Endothelial cell of umbilical vein (primary cell): ENCODE measurements around the gene FAM50A. TPM values are rescaled to one million over a fixed set of nuclear protein-coding genes. Genes with fewer than 3 reads are reported as not detected.

Experiments
- BruUV-seq: library from RNA; stranded (reverse); fragments of 400-500 nt; replicated peaks from 2 replicates; lab custom pipeline; 2021; lab: Mats Ljungman, UMichigan
- CTCF ChIA-PET: fragments of 300-600, 350-600 bp; sonication (Branson Sonifier 250); formaldehyde crosslinking; loops from one replicate; lab custom pipeline; 2021; ENCODE audit warnings: antibody characterized with exemption, inconsistent platforms; lab: Charles Lee
- POLR2A ChIA-PET: fragments of 300-600, 350-600 bp; sonication (Branson Sonifier 250); formaldehyde crosslinking; loops from one replicate; lab custom pipeline; 2021; ENCODE audit warnings: antibody characterized with exemption, inconsistent platforms; lab: Charles Lee
- DNase-seq: peaks from one replicate; pipeline ENCODE4 v3.0.0-alpha.2; 2011; ENCODE audit warnings: low read depth, low spot score
- FAIRE-seq: peaks from 2 replicates; lab custom pipeline; 2011; peaks lifted over from hg19 to GRCh38; lab: Jason Lieb, UNC
- H2AFZ ChIP-seq: 2 replicates; pipeline ENCODE4 v1.6.0; 2012; ENCODE audit warnings: low read depth, low read length, control low read depth, inconsistent platforms
- H3K27ac ChIP-seq: 2 replicates; pipeline ENCODE4 v1.5.1; 2011; ENCODE audit warnings: low read depth, mild to moderate bottlenecking, control low read depth, low read length, moderate library complexity; ENCODE audit not compliant: insufficient read depth
- H3K27me3 ChIP-seq, 2 experiments: 2 replicates each; pipeline versions ENCODE4 v1.6.0 to v1.6.1; 2011; ENCODE audit warnings: low read length in 2 of 2, mixed read lengths in 1 of 2; ENCODE audit not compliant: control insufficient read depth in 2 of 2, insufficient read depth in 2 of 2
- H3K36me3 ChIP-seq, 2 experiments: 2 replicates in 1 of 2; 3 replicates in 1 of 2; pipeline ENCODE4 v1.5.1; 2011; ENCODE audit warnings: low read length in 2 of 2, mild to moderate bottlenecking in 1 of 2, moderate library complexity in 1 of 2; ENCODE audit not compliant: control insufficient read depth in 2 of 2, insufficient read depth in 2 of 2; ENCODE audit errors: extremely low read depth in 1 of 2
- H3K4me1 ChIP-seq: 3 replicates; pipeline ENCODE4 v1.5.1; 2011; ENCODE audit warnings: mild to moderate bottlenecking, low read length; ENCODE audit not compliant: control insufficient read depth, insufficient read depth; ENCODE audit errors: extremely low read depth
- H3K4me2 ChIP-seq: 2 replicates; pipeline ENCODE4 v1.6.1; 2011; ENCODE audit warnings: low read length, control low read depth, mixed read lengths; ENCODE audit not compliant: insufficient read depth
- H3K4me3 ChIP-seq, 3 experiments: fragments of 200-600 bp in 1 of 3; sonication (generic), shearing (Covaris generic) in 1 of 3; replicated peaks in 1 of 3; 2 replicates each; pipeline ENCODE4 v1.5.1; 2011 to 2016; ENCODE audit warnings: control low read depth in 3 of 3, low read length in 3 of 3, mild to moderate bottlenecking in 2 of 3, inconsistent platforms in 1 of 3, low read depth in 1 of 3, moderate library complexity in 1 of 3; ENCODE audit not compliant: insufficient read depth in 1 of 3
- H3K79me2 ChIP-seq: 2 replicates; pipeline ENCODE4 v1.6.0; 2012; ENCODE audit warnings: low read length, inconsistent platforms; ENCODE audit not compliant: control insufficient read depth, insufficient read depth
- H3K9ac ChIP-seq: replicated peaks from 2 replicates; pipeline ENCODE3; 2011; ENCODE audit warnings: low read length, control low read depth; ENCODE audit not compliant: insufficient read depth; ENCODE audit errors: extremely low read depth
- H3K9me1 ChIP-seq: replicated peaks from 3 replicates; pipeline ENCODE4 v1.6.0; 2011; ENCODE audit warnings: mild to moderate bottlenecking, low read length; ENCODE audit not compliant: control insufficient read depth, insufficient read depth; ENCODE audit errors: extremely low read depth
- H3K9me3 ChIP-seq: replicated peaks from 2 replicates; pipeline ENCODE4 v1.5.1; 2012; ENCODE audit warnings: low read length, inconsistent platforms; ENCODE audit not compliant: control insufficient read depth, insufficient read depth
- H4K20me1 ChIP-seq: replicated peaks from 2 replicates; pipeline ENCODE3; 2011; ENCODE audit warnings: mild to moderate bottlenecking, low read length; ENCODE audit not compliant: control insufficient read depth, insufficient read depth; ENCODE audit errors: extremely low read depth
- EZH2 ChIP-seq: IDR thresholded peaks from 2 replicates; pipeline ENCODE4 v1.6.1; 2012; ENCODE audit warnings: borderline replicate concordance, low read depth, mild to moderate bottlenecking, moderate library complexity, low read length, inconsistent platforms; ENCODE audit not compliant: severe bottlenecking
- FOS ChIP-seq: IDR thresholded peaks from 2 replicates; pipeline ENCODE4 v1.6.1; 2011; ENCODE audit warnings: mild to moderate bottlenecking, low read length, moderate library complexity, borderline replicate concordance; ENCODE audit not compliant: insufficient read depth
- GATA2 ChIP-seq: IDR thresholded peaks from 2 replicates; pipeline ENCODE4 v1.7.0; 2011; ENCODE audit warnings: low read depth, mild to moderate bottlenecking, moderate library complexity, mixed read lengths, low read length; ENCODE audit not compliant: insufficient read length, insufficient read depth
- JUN ChIP-seq: IDR thresholded peaks from 2 replicates; pipeline ENCODE4 v1.6.1; 2011; ENCODE audit warnings: borderline replicate concordance, low read depth; ENCODE audit not compliant: insufficient read length, insufficient read depth
- POLR2A ChIP-seq: IDR thresholded peaks from 2 replicates; pipeline ENCODE4 v1.6.1; 2012; ENCODE audit warnings: low read depth, mild to moderate bottlenecking, control low read depth, low read length
- POLR2AphosphoS5 ChIP-seq: IDR thresholded peaks from 2 replicates; pipeline ENCODE4 v1.6.1; 2012; ENCODE audit warnings: low read depth, mild to moderate bottlenecking, control low read depth, low read length, moderate library complexity; ENCODE audit not compliant: insufficient read depth
- dilution Hi-C: fragments of 300-500 bp; cut with MboI; formaldehyde crosslinking; loops from one replicate; pipeline ENCODE4 v1.15.0; 2019; ENCODE audit warnings: low sequenced_read_pairs; ENCODE audit not compliant: extremely low pct_ligation_motif_present
- intact Hi-C: fragments of 100-400 bp; cut with micrococcal nuclease; formaldehyde crosslinking; loops from one replicate; pipeline ENCODE4 v1.10.0; 2022
- polyA plus RNA-seq, 4 experiments: library from polyadenylated mRNA; depleted of rRNA in 3 of 4; stranded (reverse) in 3 of 4; unstranded in 1 of 4; fragments of >200 nt; gene quantifications; 2 replicates each; pipeline versions ENCODE4 v1.2.1 to v1.2.3, GENCODE V29; 2011 to 2012; ENCODE audit warnings: missing spikeins in 1 of 4
- total RNA-seq: library from RNA; stranded (reverse); gene quantifications from 2 replicates; pipeline ENCODE4 v1.2.3, GENCODE V29; 2021
- TF ChIP-seq, protein P1 (sequence below): IDR thresholded peaks from 2 replicates; pipeline ENCODE4 v1.6.1; 2011; ENCODE audit not compliant: insufficient read depth, insufficient read length

The FAM50A gene
- total and polyA plus RNA-seq, 2 donors (not counting 3 experiments of a cell fraction or from before 2014, with no cell fraction given), result 75.9 to 123 TPM

DNA sequence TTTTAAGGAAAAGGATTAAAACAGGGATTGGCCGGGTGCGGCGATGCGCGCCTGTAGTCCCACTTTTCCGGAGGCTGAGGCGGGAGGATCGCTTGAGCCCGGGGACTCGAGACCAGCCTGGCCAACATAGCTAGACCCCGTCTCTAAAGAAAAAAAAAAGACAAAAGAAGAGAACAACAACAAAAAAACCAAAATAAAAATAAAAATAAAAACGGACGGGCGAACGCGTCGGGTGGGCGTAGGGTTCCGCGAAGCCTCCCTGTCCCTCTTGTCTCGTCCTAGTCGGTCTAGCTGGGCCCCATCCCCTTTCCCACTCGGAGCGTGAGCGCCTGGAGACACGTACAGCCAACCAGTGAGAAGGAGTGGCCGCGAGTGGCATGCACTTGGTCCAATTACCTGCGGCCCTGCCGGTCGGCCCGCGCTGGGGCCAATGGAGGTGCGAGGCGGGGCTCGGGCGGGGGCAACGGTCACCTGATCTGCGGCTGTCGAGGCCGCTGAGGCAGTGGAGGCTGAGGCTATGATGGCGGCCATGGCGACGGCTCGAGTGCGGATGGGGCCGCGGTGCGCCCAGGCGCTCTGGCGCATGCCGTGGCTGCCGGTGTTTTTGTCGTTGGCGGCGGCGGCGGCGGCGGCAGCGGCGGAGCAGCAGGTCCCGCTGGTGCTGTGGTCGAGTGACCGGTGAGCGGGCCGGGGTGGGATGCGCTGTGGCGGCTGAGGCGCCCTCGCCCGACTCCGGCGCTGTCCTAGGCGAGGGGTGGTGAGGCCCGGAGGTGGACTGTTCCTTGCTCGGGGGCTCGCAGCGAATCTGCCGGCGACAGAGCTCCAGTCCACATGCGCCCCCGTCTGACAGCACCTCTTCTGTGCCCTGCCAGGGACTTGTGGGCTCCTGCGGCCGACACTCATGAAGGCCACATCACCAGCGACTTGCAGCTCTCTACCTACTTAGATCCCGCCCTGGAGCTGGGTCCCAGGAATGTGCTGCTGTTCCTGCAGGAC lies 15.5 kb upstream of the FAM50A start, which contains the start of gene ATP6AP1:
ATP6AP1 (plus strand) TSS at position 502 of the 996 bp plus-strand sequence; CDS start at position 518, 16 bp downstream.
- Histone ChIP-seq H3K9ac (peak within 1 kb of the TSS; percentile 48), H3K9me3 (no peaks in the 10 kb centered on the region), H3K27ac (peak within 1 kb of the TSS; percentile 43), H2AFZ (peak within 1 kb of the TSS; percentile 1), H3K4me3 (peak within 1 kb of the TSS; percentile 44 to 78 (median 73)), H3K9me1 (no peaks in the 10 kb centered on the region), H4K20me1 (no peaks in the 10 kb centered on the region), H3K4me1 (peaks cover 28% of the 10 kb centered on the region), H3K79me2 (peaks cover 23% of the 10 kb centered on the region), H3K4me2 (peak within 1 kb of the TSS; percentile 82), H3K36me3 (peaks cover 2 to 16% of the 10 kb centered on the region in 2 experiments), H3K27me3 (no peaks in the 10 kb centered on the region)
- ChIA-PET POLR2A (interaction anchor here (0.6 kb wide), 1 partner anchor 32 kb away, joined by 3 read pairs; no protein-coding TSS in a partner anchor), CTCF (interaction anchor here (1.3 kb wide), 1 partner anchor 17 kb away, joined by 3 read pairs; no protein-coding TSS in a partner anchor)
- TSS peak; percentile 71 for BruUV-seq
- TF ChIP-seq FOS, result no peak
- TF ChIP-seq JUN, result no peak
- TF ChIP-seq POLR2AphosphoS5, result peak; percentile 71
- TF ChIP-seq, protein P1, sequence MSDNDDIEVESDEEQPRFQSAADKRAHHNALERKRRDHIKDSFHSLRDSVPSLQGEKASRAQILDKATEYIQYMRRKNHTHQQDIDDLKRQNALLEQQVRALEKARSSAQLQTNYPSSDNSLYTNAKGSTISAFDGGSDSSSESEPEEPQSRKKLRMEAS, result no peak
- TF ChIP-seq EZH2, result no peak
- no peak for TF ChIP-seq GATA2
- peak; percentile 51 for TF ChIP-seq POLR2A
- DNase-seq (peak; percentile 93), FAIRE-seq (peak; percentile 99)
- intact Hi-C loops (loop anchor here (1.0 to 5.0 kb wide), 2 partner anchors 19 to 89 kb away; partner anchors contain the start of genes DNASE1L1 and FAM3A), dilution Hi-C loops (no loop called here)
